GM12878 (cell line): ENCODE data around the gene MXRA7. TPM values are rescaled to one million over a fixed set of nuclear protein-coding genes. Genes with fewer than 3 reads are reported as not detected.
A peak's percentile ranks its signal among the peaks of the same experiment; 100 is the strongest.

Experiments used
- ATAC-seq: fragments of 200-7000 bp; cut with Tn5 transposase; 3 replicates; pipeline ENCODE4 v1.9.1; 2020; ENCODE audit warnings: mild to moderate bottlenecking, moderate library complexity
- BruUV-seq: library from RNA; stranded (reverse); fragments of 400-500 nt; replicated peaks from 2 replicates; lab custom pipeline; 2021; lab: Mats Ljungman, UMichigan
- CTCF ChIA-PET: fragments of 300-600 bp; sonication (Branson Sonifier 250); formaldehyde crosslinking; extraction: SDS; loops from one replicate; lab custom pipeline; 2021; ENCODE audit warnings: inconsistent platforms; lab: Yijun Ruan, JAX
- POLR2A ChIA-PET: fragments of 350-600 bp; formaldehyde crosslinking; extraction: SDS; loops from one replicate; lab custom pipeline; 2021; ENCODE audit warnings: inconsistent platforms; lab: Charles Lee
- RAD21 ChIA-PET: fragments of 300-600 bp; sonication (Branson Sonifier 250); formaldehyde crosslinking; loops from one replicate; lab custom pipeline; 2023; ENCODE audit warnings: antibody characterized with exemption; ENCODE audit not compliant: unreplicated experiment; lab: Charles Lee
- SMC1A ChIA-PET: fragments of 300-600 bp; sonication (Branson Sonifier 250); formaldehyde crosslinking; loops from one replicate; lab custom pipeline; 2023; ENCODE audit not compliant: unreplicated experiment, uncharacterized antibody; lab: Charles Lee
- DNase-seq: peaks from one replicate; pipeline ENCODE4 v3.0.0-alpha.2; 2011; ENCODE audit warnings: low read depth, low spot score
- FAIRE-seq: peaks from 3 replicates; lab custom pipeline; 2011; peaks lifted over from hg19 to GRCh38; lab: Jason Lieb, UNC
- H2AFZ ChIP-seq: 2 replicates; pipeline ENCODE4 v1.6.0; 2011; ENCODE audit warnings: low read depth, low read length, control low read depth; ENCODE audit not compliant: control insufficient read depth
- H3K27ac ChIP-seq: 2 replicates; pipeline ENCODE4 v1.5.1; 2011; ENCODE audit warnings: control low read depth; ENCODE audit not compliant: control insufficient read depth, insufficient read depth
- H3K27me3 ChIP-seq, 2 experiments: replicated peaks in 1 of 2; 2 replicates each; pipeline versions ENCODE4 v1.6.0 to v1.6.1; 2011; ENCODE audit warnings: low read length in 1 of 2; ENCODE audit not compliant: control insufficient read depth in 2 of 2, insufficient read depth in 2 of 2
- H3K36me3 ChIP-seq, 2 experiments: 2 replicates each; pipeline ENCODE4 v1.5.1; 2011; ENCODE audit warnings: low read length in 1 of 2; ENCODE audit not compliant: control insufficient read depth in 2 of 2, insufficient read depth in 2 of 2
- H3K4me1 ChIP-seq: 2 replicates; pipeline ENCODE4 v1.6.1; 2011; ENCODE audit warnings: mild to moderate bottlenecking, low read length, moderate library complexity, mixed read lengths; ENCODE audit not compliant: control insufficient read depth, insufficient read depth
- H3K4me2 ChIP-seq: 2 replicates; pipeline ENCODE4 v1.6.0; 2011; ENCODE audit warnings: control low read depth; ENCODE audit not compliant: control insufficient read depth, insufficient read depth
- H3K4me3 ChIP-seq: fragments of 200-600 bp; sonication (generic); 2 replicates; pipeline ENCODE4 v1.5.1; 2016
- H3K79me2 ChIP-seq: 2 replicates; pipeline ENCODE4 v1.6.0; 2011; ENCODE audit warnings: low read length; ENCODE audit not compliant: control insufficient read depth, insufficient read depth
- H3K9ac ChIP-seq: 2 replicates; pipeline ENCODE4 v1.8.0; 2011; ENCODE audit warnings: low read length, control low read depth, mixed read lengths; ENCODE audit not compliant: control insufficient read depth, insufficient read depth
- H3K9me3 ChIP-seq: replicated peaks from 3 replicates; pipeline ENCODE4 v1.5.1; 2011; ENCODE audit warnings: mild to moderate bottlenecking, low read length; ENCODE audit not compliant: control insufficient read depth, insufficient read depth
- H4K20me1 ChIP-seq: 2 replicates; pipeline ENCODE4 v1.6.0; 2011; ENCODE audit not compliant: control insufficient read depth, insufficient read depth
- BCL11A ChIP-seq: IDR thresholded peaks from 2 replicates; pipeline ENCODE4 v1.6.1; 2011; ENCODE audit warnings: low read depth, low read length
- BRCA1 ChIP-seq: IDR thresholded peaks from 2 replicates; pipeline ENCODE4 v1.6.1; 2011; ENCODE audit warnings: low read depth, low read length, improper control_type of control experiment
- GATAD2B ChIP-seq: fragments of 450-650 bp; conservative IDR thresholded peaks from 2 replicates; pipeline ENCODE4 v1.6.1; 2017; ENCODE audit warnings: low read depth, mild to moderate bottlenecking, moderate library complexity
- MEF2B ChIP-seq: fragments of 450-650 bp; IDR thresholded peaks from 2 replicates; pipeline ENCODE4 v1.6.1; 2018; ENCODE audit warnings: mild to moderate bottlenecking, moderate library complexity; ENCODE audit not compliant: partially characterized antibody, poor library complexity, severe bottlenecking
- NFIC ChIP-seq: IDR thresholded peaks from 2 replicates; pipeline ENCODE4 v1.6.1; 2012; ENCODE audit warnings: low read depth, mild to moderate bottlenecking, inconsistent platforms, low read length, moderate library complexity
- NR2C2 ChIP-seq: IDR thresholded peaks from 2 replicates; pipeline ENCODE4 v1.6.1; 2011; ENCODE audit warnings: borderline replicate concordance, low read depth; ENCODE audit not compliant: control insufficient read depth, insufficient read length
- SMAD5 ChIP-seq: IDR thresholded peaks from 2 replicates; pipeline ENCODE4 v1.6.1; 2016; ENCODE audit warnings: antibody characterized with exemption, low read depth
- SMC3 ChIP-seq: IDR thresholded peaks from 2 replicates; pipeline ENCODE4 v1.6.1; 2011; ENCODE audit warnings: low read length, improper control_type of control experiment, borderline replicate concordance
- STAT3 ChIP-seq: IDR thresholded peaks from 2 replicates; pipeline ENCODE4 v1.6.1; 2011; ENCODE audit warnings: low read depth, low read length, improper control_type of control experiment
- WGBS: methylation state at CpG from one replicate; pipeline ENCODE4 v1.1.6; 2016; ENCODE audit warnings: low lambda C conversion rate; ENCODE audit not compliant: insufficient replicate concordance, insufficient coverage; ENCODE audit errors: missing lambda C conversion rate; 5-methylcytosine and 5-hydroxymethylcytosine counted together
- in situ Hi-C: fragments of 300-500 bp; cut with MboI; formaldehyde crosslinking; loops from 9 replicates; pipeline ENCODE4 v1.14.3; 2018; ENCODE audit warnings: mixed read lengths
- intact Hi-C: fragments of 100-400 bp; cut with micrococcal nuclease; formaldehyde crosslinking; loops from one replicate; pipeline ENCODE4 v1.14.2; 2022; ENCODE audit not compliant: unreplicated experiment
- polyA plus RNA-seq, 11 experiments: library from polyadenylated mRNA; depleted of rRNA in 4 of 11; unstranded in 6 of 11; stranded (reverse) in 5 of 11; fragments of >200 nt; fragmentation: Nextera tagmentation in 4 of 11; fragmentation: Illumina TruSeq in 1 of 11; extraction: Ambion mirVana in 4 of 11; extraction: Trizol in 1 of 11; gene quantifications; 1 replicate in 1 of 11; 2 replicates in 10 of 11; pipeline versions ENCODE4 v1.2.1 to v1.2.3, GENCODE V29; 2011 to 2016; ENCODE audit warnings: inconsistent platforms in 2 of 11, missing spikeins in 2 of 11, low read depth in 1 of 11
- total RNA-seq, 4 experiments: library from RNA; depleted of rRNA in 3 of 4; stranded (reverse); fragments of >200 nt in 3 of 4; fragmentation: Illumina TruSeq in 1 of 4; extraction: Trizol in 1 of 4; gene quantifications; 2 replicates each; pipeline versions ENCODE4 v1.2.1 to v1.2.3, GENCODE V29; 2013 to 2021
- TF ChIP-seq, protein P1 (sequence below): fragments of 450-650 bp; IDR thresholded peaks from 2 replicates; pipeline ENCODE4 v1.6.1; 2017; ENCODE audit warnings: mild to moderate bottlenecking, moderate library complexity
- TF ChIP-seq, protein P2 (sequence below): IDR thresholded peaks from 2 replicates; pipeline ENCODE4 v1.6.1; 2011; ENCODE audit warnings: borderline replicate concordance, low read depth, mild to moderate bottlenecking, moderate library complexity, mixed read lengths, low read length; ENCODE audit not compliant: insufficient read depth; ENCODE audit errors: extremely low read length

Gene MXRA7
- total and polyA plus RNA-seq, 10 of the 15 experiments (the other 5 are each of a cell fraction or from before 2014, with no cell fraction given): 0.03 to 2.0 (median 0.33) TPM

DNA sequence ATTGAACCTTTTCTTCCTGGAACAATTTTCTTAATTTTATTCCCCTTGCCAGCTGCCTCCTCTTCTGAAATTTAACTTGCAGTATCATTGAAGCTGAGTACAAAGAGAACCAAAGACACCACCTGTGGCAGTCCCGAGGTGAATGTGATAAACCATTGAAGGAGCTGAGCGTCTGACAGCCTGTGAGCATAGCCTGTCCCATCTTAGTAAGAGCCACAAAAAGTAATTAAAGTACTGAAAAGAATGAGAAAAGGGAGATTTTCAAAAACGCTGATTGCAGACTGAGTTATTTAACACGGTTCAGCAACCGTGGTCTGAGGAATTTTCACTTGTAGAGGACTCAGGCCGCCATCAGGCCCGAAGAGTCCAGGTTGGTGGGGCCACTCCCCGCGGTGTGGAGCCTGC lies 40.0 kb downstream of the MXRA7 start:
- ChIA-PET POLR2A (interaction anchor here (0.6 to 1.3 kb wide), 2 partner anchors 57 to 643 kb away, joined by 3 to 4 read pairs; no protein-coding TSS in a partner anchor), SMC1A (interaction anchor here (1.6 kb wide), 1 partner anchor 11 kb away, joined by 12 read pairs; no protein-coding TSS in a partner anchor), RAD21 (no interaction called here), CTCF (interaction anchor here (0.7 to 2.7 kb wide), 6 partner anchors 11 to 205 kb away, joined by 3 to 27 read pairs (median 4); no protein-coding TSS in a partner anchor)
- DNase-seq: no peak
- Histone ChIP-seq H2AFZ (peak overlapping the region; percentile 99), H3K36me3 (no peaks in the 10 kb centered on the region), H3K27ac (no peak overlapping the region), H3K9ac (no peak overlapping the region), H3K9me3 (no peaks in the 10 kb centered on the region; the same call in 2 of the 3 replicates), H3K4me2 (no peak overlapping the region), H3K4me3 (no peak overlapping the region), H3K79me2 (no peaks in the 10 kb centered on the region), H3K27me3 (no peaks in the 10 kb centered on the region; a peak in 1 of 4 replicates), H4K20me1 (no peaks in the 10 kb centered on the region), H3K4me1 (peaks cover 5% of the 10 kb centered on the region)
- no peak for FAIRE-seq
- intact Hi-C loops: no loop called here
- WGBS: 93% methylated on average over 9 of the region's 9 CpGs
- in situ Hi-C loops: no loop called here
- no TSS peak for BruUV-seq
- no peak for ATAC-seq
- TF ChIP-seq MEF2B (no peak), SMC3 (no peak)

DNA sequence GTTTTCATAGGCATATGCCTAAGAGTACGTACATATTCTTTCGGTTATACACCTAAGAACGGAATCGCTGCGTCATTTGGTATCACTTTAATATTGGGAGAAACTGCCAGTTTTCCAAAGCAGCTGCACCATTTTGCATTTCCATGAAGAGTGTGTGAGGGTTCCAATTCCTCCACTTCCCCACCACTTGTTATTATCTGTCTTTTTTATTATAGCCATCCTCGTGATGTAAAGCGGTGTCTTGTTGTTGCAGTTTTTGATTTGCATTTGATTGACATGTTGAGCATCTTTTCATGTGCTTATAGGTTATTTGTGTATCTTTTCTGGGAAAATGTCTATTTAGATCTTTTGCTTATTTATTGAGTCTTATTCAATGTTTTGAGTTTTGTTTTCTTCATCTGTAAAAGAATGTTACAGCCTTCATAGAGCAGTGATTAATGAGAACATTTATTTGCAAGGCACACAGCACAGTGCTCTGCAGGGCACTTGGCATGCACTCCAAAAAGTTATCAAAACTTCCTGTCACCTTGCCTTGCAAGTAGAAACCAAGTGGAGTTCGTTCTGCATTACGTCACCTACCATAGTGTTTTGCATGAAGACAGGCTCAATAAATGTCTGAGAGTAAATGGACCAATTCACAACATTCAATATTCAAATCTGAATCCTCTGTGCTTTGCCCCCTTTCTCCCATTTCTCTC lies 40.6 kb downstream of the MXRA7 start:
- Histone ChIP-seq H3K27me3 (no peaks in the 10 kb centered on the region; a peak in 1 of 4 replicates), H3K4me2 (no peak overlapping the region), H3K4me1 (peaks cover 5% of the 10 kb centered on the region), H4K20me1 (no peaks in the 10 kb centered on the region), H3K4me3 (no peak overlapping the region), H3K27ac (no peak overlapping the region), H3K36me3 (no peaks in the 10 kb centered on the region), H3K9me3 (no peaks in the 10 kb centered on the region; the same call in 2 of the 3 replicates), H2AFZ (no peak overlapping the region), H3K9ac (no peak overlapping the region), H3K79me2 (no peaks in the 10 kb centered on the region)
- WGBS: 93% methylated on average over 9 of the region's 9 CpGs
- RAD21 ChIA-PET: no interaction called here
- no peak for DNase-seq
- no peak for ATAC-seq
- FAIRE-seq: no peak
- in situ Hi-C loops (no loop called here), intact Hi-C loops (no loop called here)
- POLR2A ChIA-PET: interaction anchor here (0.6 kb wide), 1 partner anchor 644 kb away, joined by 3 read pairs; no protein-coding TSS in a partner anchor
- BruUV-seq: no TSS peak
- CTCF ChIA-PET: interaction anchor here (1.0 to 2.7 kb wide), 3 partner anchors 11 to 110 kb away, joined by 3 to 27 read pairs (median 4); no protein-coding TSS in a partner anchor
- SMC1A ChIA-PET: no interaction called here
- TF ChIP-seq SMAD5 (no peak), GATAD2B (no peak), BRCA1 (no peak), STAT3 (no peak), NFIC (no peak), NR2C2 (no peak), BCL11A (no peak)
- TF ChIP-seq, protein P1, sequence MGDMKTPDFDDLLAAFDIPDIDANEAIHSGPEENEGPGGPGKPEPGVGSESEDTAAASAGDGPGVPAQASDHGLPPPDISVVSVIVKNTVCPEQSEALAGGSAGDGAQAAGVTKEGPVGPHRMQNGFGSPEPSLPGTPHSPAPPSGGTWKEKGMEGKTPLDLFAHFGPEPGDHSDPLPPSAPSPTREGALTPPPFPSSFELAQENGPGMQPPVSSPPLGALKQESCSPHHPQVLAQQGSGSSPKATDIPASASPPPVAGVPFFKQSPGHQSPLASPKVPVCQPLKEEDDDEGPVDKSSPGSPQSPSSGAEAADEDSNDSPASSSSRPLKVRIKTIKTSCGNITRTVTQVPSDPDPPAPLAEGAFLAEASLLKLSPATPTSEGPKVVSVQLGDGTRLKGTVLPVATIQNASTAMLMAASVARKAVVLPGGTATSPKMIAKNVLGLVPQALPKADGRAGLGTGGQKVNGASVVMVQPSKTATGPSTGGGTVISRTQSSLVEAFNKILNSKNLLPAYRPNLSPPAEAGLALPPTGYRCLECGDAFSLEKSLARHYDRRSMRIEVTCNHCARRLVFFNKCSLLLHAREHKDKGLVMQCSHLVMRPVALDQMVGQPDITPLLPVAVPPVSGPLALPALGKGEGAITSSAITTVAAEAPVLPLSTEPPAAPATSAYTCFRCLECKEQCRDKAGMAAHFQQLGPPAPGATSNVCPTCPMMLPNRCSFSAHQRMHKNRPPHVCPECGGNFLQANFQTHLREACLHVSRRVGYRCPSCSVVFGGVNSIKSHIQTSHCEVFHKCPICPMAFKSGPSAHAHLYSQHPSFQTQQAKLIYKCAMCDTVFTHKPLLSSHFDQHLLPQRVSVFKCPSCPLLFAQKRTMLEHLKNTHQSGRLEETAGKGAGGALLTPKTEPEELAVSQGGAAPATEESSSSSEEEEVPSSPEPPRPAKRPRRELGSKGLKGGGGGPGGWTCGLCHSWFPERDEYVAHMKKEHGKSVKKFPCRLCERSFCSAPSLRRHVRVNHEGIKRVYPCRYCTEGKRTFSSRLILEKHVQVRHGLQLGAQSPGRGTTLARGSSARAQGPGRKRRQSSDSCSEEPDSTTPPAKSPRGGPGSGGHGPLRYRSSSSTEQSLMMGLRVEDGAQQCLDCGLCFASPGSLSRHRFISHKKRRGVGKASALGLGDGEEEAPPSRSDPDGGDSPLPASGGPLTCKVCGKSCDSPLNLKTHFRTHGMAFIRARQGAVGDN: no peak
- TF ChIP-seq, protein P2, sequence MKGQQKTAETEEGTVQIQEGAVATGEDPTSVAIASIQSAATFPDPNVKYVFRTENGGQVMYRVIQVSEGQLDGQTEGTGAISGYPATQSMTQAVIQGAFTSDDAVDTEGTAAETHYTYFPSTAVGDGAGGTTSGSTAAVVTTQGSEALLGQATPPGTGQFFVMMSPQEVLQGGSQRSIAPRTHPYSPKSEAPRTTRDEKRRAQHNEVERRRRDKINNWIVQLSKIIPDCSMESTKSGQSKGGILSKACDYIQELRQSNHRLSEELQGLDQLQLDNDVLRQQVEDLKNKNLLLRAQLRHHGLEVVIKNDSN: no peak
